KOPT-K1 (cell line): ENCODE measurements around the gene UCP2.

ENCODE experiments used
- H3K27ac ChIP-seq: fragments of 200-600 bp; sonication (generic); 2 replicates; pipeline ENCODE4 v1.5.1; 2016; ENCODE audit warnings: antibody characterized with exemption, mild to moderate bottlenecking, low read depth, low read length; ENCODE audit not compliant: poor library complexity, severe bottlenecking
- H3K36me3 ChIP-seq: fragments of 200-600 bp; sonication (generic); 2 replicates; pipeline ENCODE4 v1.5.1; 2017; ENCODE audit warnings: antibody characterized with exemption, mild to moderate bottlenecking, low read length, moderate library complexity; ENCODE audit not compliant: insufficient read depth
- H3K9me3 ChIP-seq: fragments of 200-600 bp; sonication (generic); 2 replicates; pipeline ENCODE4 v1.5.1; 2017; ENCODE audit warnings: antibody characterized with exemption, low read length, mild to moderate bottlenecking; ENCODE audit not compliant: insufficient read depth, poor library complexity, severe bottlenecking

Gene UCP2

GRCh38 chr11:73929388-73929787, 53.3 kb downstream of the UCP2 start:
- no peaks in the 10 kb centered on the region for H3K9me3 ChIP-seq
- H3K36me3 ChIP-seq = peaks cover 46% of the 10 kb centered on the region
- no peak overlapping the region for H3K27ac ChIP-seq
